HFFc6 (cell line): ENCODE results near the gene ZNF407. TPM values are rescaled to one million over a fixed set of nuclear protein-coding genes. Genes with fewer than 3 reads are reported as not detected.

Experiments
- DNase-seq: peaks from one replicate; pipeline ENCODE4 v3.0.0-alpha.2; 2018
- H3K27ac Mint-ChIP-seq: 2 replicates; pipeline ENCODE4 v1.8.0; 2020; ENCODE audit warnings: mild to moderate bottlenecking, mixed read lengths
- H3K27me3 Mint-ChIP-seq: 2 replicates; pipeline ENCODE4 v1.8.0; 2021; ENCODE audit warnings: mild to moderate bottlenecking, moderate library complexity, mixed read lengths; ENCODE audit not compliant: insufficient read depth
- H3K36me3 Mint-ChIP-seq: 2 replicates; pipeline ENCODE4 v1.8.0; 2021; ENCODE audit warnings: low read depth, mixed read lengths
- H3K4me1 Mint-ChIP-seq: 2 replicates; pipeline ENCODE4 v1.8.0; 2020; ENCODE audit warnings: low read depth, mixed read lengths
- H3K4me3 Mint-ChIP-seq: 2 replicates; pipeline ENCODE4 v1.8.0; 2020; ENCODE audit warnings: mild to moderate bottlenecking, moderate library complexity, mixed read lengths
- H3K9me3 Mint-ChIP-seq: 2 replicates; pipeline ENCODE4 v1.8.0; 2020; ENCODE audit warnings: mild to moderate bottlenecking, mixed read lengths
- total RNA-seq, 6 experiments: library from RNA; stranded (reverse); fragmentation: NEBNext Ultra II Directional; extraction: Animal tissue kit (Norgen Biotek cat#: 25700); gene quantifications; 2 replicates in 1 of 6; 3 replicates in 5 of 6; pipeline ENCODE4 v1.2.3, GENCODE V29; 2021
- TF ChIP-seq, protein P1 (sequence below): fragments of 200-600 bp; sonication (generic); IDR thresholded peaks from 2 replicates; pipeline ENCODE4 v1.5.0; 2021; ENCODE audit warnings: antibody characterized with exemption, mild to moderate bottlenecking

The ZNF407 gene
- total RNA-seq, 6 experiments from 2014 or later = 7.9 to 9.7 (median 9.1) TPM

DNA sequence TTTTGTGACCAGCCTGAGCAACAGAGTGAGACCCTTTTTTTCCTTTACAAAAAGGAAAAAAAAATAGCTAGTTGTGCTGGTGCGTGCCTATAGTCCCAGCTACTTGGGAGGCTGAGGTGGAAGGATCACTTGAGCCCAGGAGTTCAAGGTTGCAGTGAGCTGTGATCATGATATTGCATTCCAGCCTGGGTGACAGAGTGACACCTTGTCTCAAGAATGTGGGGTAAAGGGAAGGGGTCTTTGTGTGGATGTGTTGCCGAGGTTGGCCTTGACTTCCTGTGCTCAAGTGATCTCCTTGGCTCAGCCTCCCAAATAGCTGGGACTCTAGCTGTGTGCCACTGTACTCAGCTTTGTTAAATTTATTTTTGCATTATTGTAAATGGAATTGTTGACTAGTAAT is 120.6 kb downstream of the ZNF407 start:
- H3K9me3 Mint-ChIP-seq = no peaks in the 10 kb centered on the region
- H3K4me1 Mint-ChIP-seq = peaks cover 26% of the 10 kb centered on the region
- H3K4me3 Mint-ChIP-seq = no peak overlapping the region
- DNase-seq = no peak
- no peaks in the 10 kb centered on the region for H3K36me3 Mint-ChIP-seq
- H3K27ac Mint-ChIP-seq = no peak overlapping the region
- TF ChIP-seq, protein P1, sequence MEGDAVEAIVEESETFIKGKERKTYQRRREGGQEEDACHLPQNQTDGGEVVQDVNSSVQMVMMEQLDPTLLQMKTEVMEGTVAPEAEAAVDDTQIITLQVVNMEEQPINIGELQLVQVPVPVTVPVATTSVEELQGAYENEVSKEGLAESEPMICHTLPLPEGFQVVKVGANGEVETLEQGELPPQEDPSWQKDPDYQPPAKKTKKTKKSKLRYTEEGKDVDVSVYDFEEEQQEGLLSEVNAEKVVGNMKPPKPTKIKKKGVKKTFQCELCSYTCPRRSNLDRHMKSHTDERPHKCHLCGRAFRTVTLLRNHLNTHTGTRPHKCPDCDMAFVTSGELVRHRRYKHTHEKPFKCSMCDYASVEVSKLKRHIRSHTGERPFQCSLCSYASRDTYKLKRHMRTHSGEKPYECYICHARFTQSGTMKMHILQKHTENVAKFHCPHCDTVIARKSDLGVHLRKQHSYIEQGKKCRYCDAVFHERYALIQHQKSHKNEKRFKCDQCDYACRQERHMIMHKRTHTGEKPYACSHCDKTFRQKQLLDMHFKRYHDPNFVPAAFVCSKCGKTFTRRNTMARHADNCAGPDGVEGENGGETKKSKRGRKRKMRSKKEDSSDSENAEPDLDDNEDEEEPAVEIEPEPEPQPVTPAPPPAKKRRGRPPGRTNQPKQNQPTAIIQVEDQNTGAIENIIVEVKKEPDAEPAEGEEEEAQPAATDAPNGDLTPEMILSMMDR = no peak
- H3K27me3 Mint-ChIP-seq = no peaks in the 10 kb centered on the region; the same call in 1 of the 2 replicates

DNA sequence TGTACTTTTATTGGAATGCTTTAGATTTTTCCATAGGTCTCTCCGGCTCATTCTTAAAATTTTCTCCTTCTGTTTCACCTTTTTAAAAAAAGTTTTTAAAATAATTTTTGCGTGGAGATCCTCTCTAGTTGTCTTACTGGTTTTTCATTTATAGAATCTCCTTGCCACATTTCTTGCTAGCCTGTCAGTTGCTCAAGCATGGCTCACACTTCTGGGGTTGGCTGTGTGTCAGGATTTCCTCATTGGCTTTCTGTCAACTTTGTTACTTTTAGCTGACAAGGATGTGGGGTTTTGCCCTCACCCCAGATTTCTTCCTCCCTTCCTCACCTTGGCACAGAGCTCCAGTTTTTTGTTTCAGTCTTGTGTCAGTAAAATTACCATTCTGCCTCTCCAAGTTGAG is 124.6 kb downstream of the ZNF407 start:
- DNase-seq = peak; percentile 10
- TF ChIP-seq, protein P1 = no peak
- Mint-ChIP-seq H3K27me3 (no peaks in the 10 kb centered on the region; the same call in 1 of the 2 replicates), H3K27ac (peak overlapping the region; percentile 46), H3K4me3 (peak overlapping the region; percentile 15; the same call in 1 of the 2 replicates), H3K36me3 (peaks cover 7% of the 10 kb centered on the region; the same call in 1 of the 2 replicates), H3K4me1 (peaks cover 50% of the 10 kb centered on the region), H3K9me3 (no peaks in the 10 kb centered on the region)

DNA sequence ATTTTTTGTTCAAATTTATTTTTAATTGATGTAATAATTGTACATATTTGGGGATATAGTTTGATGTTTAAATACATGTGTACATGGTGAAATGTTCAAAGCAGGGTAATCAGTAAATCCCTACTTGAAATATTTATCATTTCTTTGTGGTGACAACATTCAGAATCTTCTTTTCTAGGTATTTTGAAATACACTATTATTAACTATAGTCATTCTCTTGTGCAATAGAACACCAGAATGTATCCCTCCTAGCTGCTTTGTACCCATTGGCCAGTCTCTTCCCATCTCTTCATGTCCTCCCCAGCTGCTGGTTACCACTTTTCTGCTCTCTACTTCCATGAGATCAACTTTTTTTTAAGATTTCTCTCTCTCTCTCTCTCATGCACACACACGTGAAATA is 126.5 kb downstream of the ZNF407 start:
- H3K4me1 Mint-ChIP-seq = peaks cover 61% of the 10 kb centered on the region
- H3K36me3 Mint-ChIP-seq = peaks cover 24% of the 10 kb centered on the region; the same call in 1 of the 2 replicates
- TF ChIP-seq, protein P1 = no peak
- H3K9me3 Mint-ChIP-seq = no peaks in the 10 kb centered on the region
- peak overlapping the region; percentile 9 for H3K27ac Mint-ChIP-seq
- no peaks in the 10 kb centered on the region; the same call in 1 of the 2 replicates for H3K27me3 Mint-ChIP-seq
- H3K4me3 Mint-ChIP-seq = no peak overlapping the region
- DNase-seq = peak; percentile 46

DNA sequence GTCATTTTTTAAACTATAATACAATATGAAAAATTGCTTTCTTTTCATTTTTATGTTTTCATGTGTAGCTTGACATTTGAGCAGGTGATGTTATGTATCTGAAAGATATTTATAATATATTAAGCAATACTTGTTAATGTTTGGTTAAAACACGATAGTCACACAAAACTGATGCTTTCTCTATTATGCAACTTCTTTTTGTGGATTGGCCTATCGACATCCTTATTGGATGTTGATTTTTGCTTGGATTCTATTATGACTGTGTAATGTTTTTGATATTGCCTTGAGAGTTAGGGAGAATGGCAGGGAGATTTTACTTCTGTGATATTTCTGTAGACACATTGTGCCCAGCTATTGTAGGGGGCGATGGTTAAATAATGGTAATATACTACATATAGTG is 128.0 kb downstream of the ZNF407 start:
- Mint-ChIP-seq H3K27me3 (no peaks in the 10 kb centered on the region; the same call in 1 of the 2 replicates), H3K36me3 (peaks cover 26% of the 10 kb centered on the region; the same call in 1 of the 2 replicates), H3K27ac (no peak overlapping the region), H3K4me1 (peaks cover 75% of the 10 kb centered on the region), H3K4me3 (no peak overlapping the region), H3K9me3 (no peaks in the 10 kb centered on the region)
- no peak for DNase-seq
- TF ChIP-seq, protein P1 = no peak

DNA sequence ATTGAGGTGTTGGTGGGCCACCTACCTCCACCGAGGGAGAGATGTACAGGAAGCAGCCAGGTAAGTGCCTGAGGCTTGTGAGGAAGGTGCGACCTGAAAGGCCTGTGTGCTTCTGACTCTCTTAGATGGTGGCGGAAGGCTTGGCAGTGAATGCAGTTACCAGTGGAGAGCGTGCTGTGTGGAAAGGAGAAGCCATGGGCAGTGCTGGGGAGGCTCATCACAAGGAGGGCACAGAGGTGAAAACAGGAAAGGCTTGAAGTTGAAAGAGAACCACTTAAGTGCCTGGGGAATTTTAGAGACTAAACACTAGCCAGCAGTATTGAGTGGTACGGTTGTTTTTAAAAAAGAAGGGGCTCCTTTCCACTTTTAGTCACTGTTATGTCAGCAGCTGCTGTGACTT is 130.9 kb downstream of the ZNF407 start:
- Mint-ChIP-seq H3K27me3 (no peaks in the 10 kb centered on the region), H3K36me3 (peaks cover 26% of the 10 kb centered on the region; the same call in 1 of the 2 replicates), H3K4me3 (no peak overlapping the region), H3K4me1 (peaks cover 68% of the 10 kb centered on the region), H3K27ac (no peak overlapping the region), H3K9me3 (no peaks in the 10 kb centered on the region)
- no peak for DNase-seq
- TF ChIP-seq, protein P1 = no peak

DNA sequence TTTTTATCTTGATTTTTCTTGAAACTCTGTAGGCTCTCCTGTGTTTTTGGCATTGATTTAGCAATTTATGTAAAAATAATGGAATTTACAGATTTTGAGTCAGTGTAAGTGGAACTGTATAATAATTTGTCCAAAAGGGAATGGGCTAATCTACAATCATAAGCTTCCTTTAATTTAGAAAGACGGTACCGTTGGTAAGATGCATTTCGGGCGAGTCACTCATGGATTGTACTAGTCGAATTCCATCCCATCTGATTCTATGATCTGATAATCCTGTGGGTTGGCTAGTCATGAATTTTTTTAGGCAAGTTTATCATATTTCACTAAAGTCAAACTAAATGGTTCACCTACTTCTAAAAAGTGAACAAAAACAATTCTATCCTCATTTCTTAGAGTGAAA is 133.4 kb downstream of the ZNF407 start:
- H3K4me1 Mint-ChIP-seq = peaks cover 55% of the 10 kb centered on the region
- H3K4me3 Mint-ChIP-seq = peak overlapping the region; percentile 71
- no peaks in the 10 kb centered on the region for H3K9me3 Mint-ChIP-seq
- H3K27ac Mint-ChIP-seq = peak overlapping the region; percentile 78
- DNase-seq = peak; percentile 74
- TF ChIP-seq, protein P1 = no peak
- H3K27me3 Mint-ChIP-seq = no peaks in the 10 kb centered on the region
- H3K36me3 Mint-ChIP-seq = peaks cover 32% of the 10 kb centered on the region
